OCI-LY7 (cell line): ENCODE measurements around the gene BEAN1.

Experiments used
- CTCF ChIP-seq: fragments of 200-600 bp; sonication (generic); conservative IDR thresholded peaks from 2 replicates; pipeline ENCODE4 v1.5.1; 2014; ENCODE audit warnings: mild to moderate bottlenecking, antibody characterized with exemption, low read length, moderate library complexity, mixed read lengths
- EZH2phosphoT487 ChIP-seq: fragments of 200-600 bp; sonication (generic); IDR thresholded peaks from 2 replicates; pipeline ENCODE4 v1.6.1; 2018; ENCODE audit warnings: low read depth, borderline replicate concordance, mild to moderate bottlenecking, mixed run types, antibody characterized with exemption, low read length, moderate library complexity, mixed read lengths

- TF ChIP-seq CTCF (no peak), EZH2phosphoT487 (no peak)
Observed at GRCh38 chr16:66400503-66401380, 26.4 kb upstream of the BEAN1 start.
